PC-9 (cell line): ENCODE measurements around the gene GRM7. TPM values are rescaled to one million over a fixed set of nuclear protein-coding genes. Genes with fewer than 3 reads are reported as not detected.

ENCODE experiments used
- BruUV-seq: library from RNA; stranded (reverse); fragments of 400-500 nt; replicated peaks from 2 replicates; lab custom pipeline; 2021; lab: Mats Ljungman, UMichigan
- CTCF ChIA-PET: fragments of 300-600 bp; sonication (Branson Sonifier 250); formaldehyde crosslinking; loops from one replicate; lab custom pipeline; 2022; ENCODE audit warnings: antibody characterized with exemption; lab: Charles Lee
- POLR2A ChIA-PET: fragments of 300-600 bp; sonication (Branson Sonifier 250); formaldehyde crosslinking; loops from one replicate; lab custom pipeline; 2022; ENCODE audit warnings: antibody characterized with exemption; ENCODE audit not compliant: unreplicated experiment; lab: Charles Lee
- DNase-seq, 2 experiments: peaks; one replicate each; pipeline versions ENCODE4 v3.0.0 to v3.0.0-alpha.2; 2015 to 2022; ENCODE audit warnings: mixed read lengths in 1 of 2
- H2AFZ ChIP-seq: fragments of 200-600 bp; sonication (generic); 2 replicates; pipeline ENCODE4 v1.8.1; 2017; ENCODE audit warnings: antibody characterized with exemption
- H3F3A ChIP-seq: fragments of 200-600 bp; sonication (generic); 2 replicates; pipeline ENCODE4 v1.8.1; 2017; ENCODE audit warnings: antibody characterized with exemption, mild to moderate bottlenecking, low read depth; ENCODE audit not compliant: insufficient read depth
- H3K27ac ChIP-seq: fragments of 200-600 bp; sonication (generic); 2 replicates; pipeline ENCODE4 v1.6.1; 2016; ENCODE audit warnings: mixed run types
- H3K27me3 ChIP-seq: fragments of 200-600 bp; sonication (generic); 2 replicates; pipeline ENCODE4 v1.6.1; 2016; ENCODE audit warnings: low read depth, mixed run types; ENCODE audit not compliant: insufficient read depth
- H3K36me3 ChIP-seq: fragments of 200-600 bp; sonication (generic); 2 replicates; pipeline ENCODE4 v1.6.1; 2016; ENCODE audit warnings: low read depth, mixed run types
- H3K4me1 ChIP-seq: fragments of 200-600 bp; sonication (generic); replicated peaks from 2 replicates; pipeline ENCODE4 v1.6.1; 2016; ENCODE audit warnings: mixed run types; ENCODE audit not compliant: insufficient read depth
- H3K4me2 ChIP-seq: fragments of 200-600 bp; sonication (generic); 2 replicates; pipeline ENCODE4 v1.6.1; 2017; ENCODE audit warnings: mixed run types
- H3K4me3 ChIP-seq: fragments of 200-600 bp; sonication (generic); 2 replicates; pipeline ENCODE4 v1.6.1; 2016; ENCODE audit warnings: mixed run types
- H3K79me2 ChIP-seq: fragments of 200-600 bp; sonication (generic); 2 replicates; pipeline ENCODE4 v1.6.1; 2017; ENCODE audit warnings: low read depth, mixed run types
- H3K9me2 ChIP-seq: fragments of 200-600 bp; sonication (generic); 2 replicates; pipeline ENCODE4 v1.8.1; 2017; ENCODE audit warnings: mild to moderate bottlenecking; ENCODE audit not compliant: insufficient read depth
- H3K9me3 ChIP-seq: fragments of 200-600 bp; sonication (generic); 2 replicates; pipeline ENCODE4 v1.8.1; 2016; ENCODE audit warnings: low read depth; ENCODE audit not compliant: insufficient read depth
- H4K20me1 ChIP-seq: fragments of 200-600 bp; sonication (generic); 2 replicates; pipeline ENCODE4 v1.8.1; 2017; ENCODE audit not compliant: insufficient read depth
- CTCF ChIP-seq: fragments of 200-600 bp; sonication (generic); conservative IDR thresholded peaks from 2 replicates; pipeline ENCODE4 v1.6.1; 2017; ENCODE audit warnings: mixed run types, antibody characterized with exemption, mild to moderate bottlenecking, moderate library complexity
- EZH2 ChIP-seq: fragments of 200-600 bp; sonication (generic); IDR thresholded peaks from 2 replicates; pipeline ENCODE4 v1.8.0; 2017; ENCODE audit warnings: antibody characterized with exemption, low read depth
- intact Hi-C: fragments of 100-400 bp; cut with micrococcal nuclease; formaldehyde crosslinking; loops from one replicate; pipeline ENCODE4 v1.10.0; 2022; ENCODE audit not compliant: unreplicated experiment
- total RNA-seq: library from RNA; stranded (reverse); gene quantifications from 2 replicates; pipeline ENCODE4 v1.2.3, GENCODE V29; 2021

Gene GRM7
- total RNA-seq, 1 experiment from 2014 or later: not detected

DNA sequence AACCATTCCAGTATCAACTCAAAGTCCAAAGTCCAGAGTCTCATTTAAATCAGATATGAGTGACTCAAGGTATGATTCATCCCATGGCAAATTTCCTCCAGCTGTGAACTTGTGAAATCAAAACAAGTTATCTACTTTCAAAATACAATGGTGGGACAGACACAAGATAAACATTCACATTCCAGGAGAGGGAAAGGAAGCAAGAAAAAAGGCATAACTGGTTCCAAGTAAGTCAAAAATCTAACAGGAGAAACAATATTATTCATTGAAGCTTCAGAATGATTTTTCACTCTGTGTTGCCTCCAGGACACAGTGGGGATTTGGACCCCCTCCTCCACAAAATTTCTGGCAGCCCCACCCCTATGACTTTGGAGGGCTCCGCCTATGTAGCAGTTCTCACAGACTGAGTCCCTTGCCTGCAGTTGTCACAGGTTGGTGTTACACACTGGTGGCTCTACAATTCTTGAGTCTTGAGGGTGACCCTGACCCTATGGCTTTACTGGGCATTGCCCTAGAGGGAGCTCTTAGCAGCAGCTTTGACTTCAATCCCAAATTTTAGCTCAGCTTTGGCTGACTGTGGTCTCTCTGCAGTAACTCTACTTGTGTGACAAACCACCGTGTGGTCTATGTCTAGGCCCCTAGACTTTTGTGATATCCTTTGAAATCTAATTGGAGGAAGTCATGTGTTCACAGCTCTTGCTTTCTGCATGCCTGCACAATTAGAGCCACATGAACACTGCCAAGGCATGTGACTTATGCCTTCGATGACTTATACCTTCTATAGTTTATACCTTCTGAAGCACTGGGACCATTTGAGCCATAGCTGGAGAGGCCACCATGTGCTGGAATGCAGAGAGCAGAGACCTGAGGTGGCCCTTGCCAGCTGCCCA is 644.2 kb downstream of the GRM7 start:
- intact Hi-C loops: loop anchor here (10.0 kb wide), 1 partner anchor 370 kb away; no protein-coding TSS in a partner anchor
- DNase-seq: peak; percentile 40 to 55
- Histone ChIP-seq H3K27me3 (no peaks in the 10 kb centered on the region), H3K9me3 (no peaks in the 10 kb centered on the region; the same call in none of the 2 replicates), H2AFZ (no peak overlapping the region), H3K4me2 (no peak overlapping the region), H3K27ac (peak overlapping the region; percentile 36; the same call in 1 of the 2 replicates), H3K4me3 (no peak overlapping the region), H3K4me1 (no peaks in the 10 kb centered on the region; the same call in 1 of the 2 replicates), H3F3A (no peaks in the 10 kb centered on the region), H3K9me2 (no peaks in the 10 kb centered on the region), H3K36me3 (no peaks in the 10 kb centered on the region), H4K20me1 (no peaks in the 10 kb centered on the region), H3K79me2 (no peaks in the 10 kb centered on the region)
- ChIA-PET CTCF (no interaction called here), POLR2A (no interaction called here)
- BruUV-seq: no TSS peak
- no peak for TF ChIP-seq CTCF
- TF ChIP-seq EZH2: no peak

DNA sequence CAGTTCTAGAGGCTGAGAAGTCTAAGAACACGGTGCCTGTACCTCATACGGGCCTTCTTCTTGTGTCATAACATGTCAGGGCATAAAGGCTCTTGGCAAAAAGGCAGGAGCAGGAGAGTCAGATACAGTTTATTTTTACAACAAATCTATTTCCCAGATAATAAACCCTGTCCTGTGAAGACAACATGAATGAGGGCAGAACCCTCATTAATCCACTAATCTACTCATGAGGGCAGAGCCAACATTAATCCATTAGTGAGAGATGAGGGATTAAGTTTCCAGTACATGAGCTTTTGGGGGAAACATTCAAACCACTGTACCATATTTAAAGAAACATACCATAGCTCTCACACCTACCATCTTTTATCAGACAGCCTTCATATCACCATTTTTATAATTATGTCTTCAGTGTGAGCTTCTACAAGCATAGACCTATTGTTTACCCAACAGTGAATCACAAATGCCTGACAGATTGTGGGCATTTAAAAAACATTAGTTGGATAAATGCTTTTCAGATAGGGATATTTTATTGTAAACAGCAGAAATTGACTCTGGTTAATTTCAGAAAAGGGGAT is 645.8 kb downstream of the GRM7 start:
- BruUV-seq: no TSS peak
- Histone ChIP-seq H3K4me1 (no peaks in the 10 kb centered on the region; the same call in 1 of the 2 replicates), H3K9me2 (no peaks in the 10 kb centered on the region), H3K79me2 (no peaks in the 10 kb centered on the region), H3K9me3 (no peaks in the 10 kb centered on the region; the same call in none of the 2 replicates), H4K20me1 (no peaks in the 10 kb centered on the region), H3K27ac (no peak overlapping the region), H3K4me3 (no peak overlapping the region), H3K36me3 (no peaks in the 10 kb centered on the region), H3K27me3 (no peaks in the 10 kb centered on the region), H3K4me2 (no peak overlapping the region), H3F3A (no peaks in the 10 kb centered on the region), H2AFZ (no peak overlapping the region)
- DNase-seq: no peak
- intact Hi-C loops: loop anchor here (10.0 kb wide), 1 partner anchor 368 kb away; no protein-coding TSS in a partner anchor
- POLR2A ChIA-PET: interaction anchor here (0.7 kb wide), 1 partner anchor 10 kb away, joined by 5 read pairs; no protein-coding TSS in a partner anchor
- CTCF ChIA-PET: no interaction called here
- no peak for TF ChIP-seq EZH2
- TF ChIP-seq CTCF: no peak

DNA sequence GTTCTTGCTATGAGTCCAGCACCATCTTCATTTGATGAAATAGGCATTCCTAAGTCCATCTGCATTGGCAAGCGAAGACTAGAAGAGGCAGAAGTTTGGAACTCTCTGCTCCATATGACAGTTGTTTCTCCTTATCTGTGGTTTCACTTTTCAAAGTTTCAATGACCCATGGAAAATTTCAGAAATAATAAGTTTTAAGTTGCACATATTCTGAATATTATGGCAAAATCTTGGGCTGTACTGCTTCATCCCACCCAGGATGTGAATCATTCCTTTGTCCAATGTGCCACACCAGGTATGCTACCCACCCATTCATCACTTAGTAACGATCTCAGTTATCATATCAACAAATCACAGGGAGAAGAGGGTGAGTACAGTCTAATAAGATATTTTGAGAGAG is 647.9 kb downstream of the GRM7 start:
- no peaks in the 10 kb centered on the region; the same call in 1 of the 2 replicates for H3K4me1 ChIP-seq
- DNase-seq: peak in 1 of 2 experiments; percentile 7
- H3K27me3 ChIP-seq: no peaks in the 10 kb centered on the region
- intact Hi-C loops: loop anchor here (10.0 kb wide), 1 partner anchor 366 kb away; no protein-coding TSS in a partner anchor
- H2AFZ ChIP-seq: no peak overlapping the region
- no peak overlapping the region for H3K27ac ChIP-seq
- H3F3A ChIP-seq: no peaks in the 10 kb centered on the region
- no peaks in the 10 kb centered on the region for H3K9me2 ChIP-seq
- H3K9me3 ChIP-seq: no peaks in the 10 kb centered on the region; the same call in 1 of the 2 replicates
- H3K36me3 ChIP-seq: no peaks in the 10 kb centered on the region
- no peak overlapping the region for H3K4me2 ChIP-seq
- TF ChIP-seq EZH2 (no peak), CTCF (no peak)
- H3K79me2 ChIP-seq: no peaks in the 10 kb centered on the region
- no peaks in the 10 kb centered on the region; the same call in 1 of the 2 replicates for H4K20me1 ChIP-seq
- no TSS peak for BruUV-seq
- ChIA-PET CTCF (no interaction called here), POLR2A (no interaction called here)
- H3K4me3 ChIP-seq: no peak overlapping the region
